Measurements from ENCODE around the gene DLX4. TPM values are rescaled to one million over a fixed set of nuclear protein-coding genes. Genes with fewer than 3 reads are reported as not detected.

DLX4 gene
- total RNA-seq, 1 donor from 2014 or later = 1.2 TPM

DNA sequence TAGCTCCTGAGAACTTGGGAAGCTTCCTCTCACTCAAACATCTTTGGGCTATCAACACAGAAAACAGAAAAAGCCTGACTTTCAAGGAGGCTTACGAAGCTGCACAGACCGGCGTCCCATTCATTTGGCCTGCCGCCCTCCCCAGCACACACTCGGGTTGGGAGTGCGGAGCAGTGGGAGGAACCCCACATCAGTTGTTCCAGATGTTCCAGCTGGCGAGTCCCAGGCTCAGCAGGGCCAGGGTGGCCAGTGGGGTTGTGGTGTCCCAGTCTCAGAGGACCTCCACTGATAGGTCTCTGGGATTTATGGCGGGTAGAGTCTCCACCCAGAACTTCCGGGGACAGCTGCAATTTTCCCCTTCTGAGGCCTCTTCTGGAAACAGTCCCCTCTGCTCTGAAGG, 43.1 kb upstream of the DLX4 start:
- no peaks in the 10 kb centered on the region for H3K27me3 ChIP-seq
- H3K4me1 ChIP-seq = peaks cover 6% of the 10 kb centered on the region
- H3K27ac ChIP-seq = no peak overlapping the region
- TF ChIP-seq, protein P1, sequence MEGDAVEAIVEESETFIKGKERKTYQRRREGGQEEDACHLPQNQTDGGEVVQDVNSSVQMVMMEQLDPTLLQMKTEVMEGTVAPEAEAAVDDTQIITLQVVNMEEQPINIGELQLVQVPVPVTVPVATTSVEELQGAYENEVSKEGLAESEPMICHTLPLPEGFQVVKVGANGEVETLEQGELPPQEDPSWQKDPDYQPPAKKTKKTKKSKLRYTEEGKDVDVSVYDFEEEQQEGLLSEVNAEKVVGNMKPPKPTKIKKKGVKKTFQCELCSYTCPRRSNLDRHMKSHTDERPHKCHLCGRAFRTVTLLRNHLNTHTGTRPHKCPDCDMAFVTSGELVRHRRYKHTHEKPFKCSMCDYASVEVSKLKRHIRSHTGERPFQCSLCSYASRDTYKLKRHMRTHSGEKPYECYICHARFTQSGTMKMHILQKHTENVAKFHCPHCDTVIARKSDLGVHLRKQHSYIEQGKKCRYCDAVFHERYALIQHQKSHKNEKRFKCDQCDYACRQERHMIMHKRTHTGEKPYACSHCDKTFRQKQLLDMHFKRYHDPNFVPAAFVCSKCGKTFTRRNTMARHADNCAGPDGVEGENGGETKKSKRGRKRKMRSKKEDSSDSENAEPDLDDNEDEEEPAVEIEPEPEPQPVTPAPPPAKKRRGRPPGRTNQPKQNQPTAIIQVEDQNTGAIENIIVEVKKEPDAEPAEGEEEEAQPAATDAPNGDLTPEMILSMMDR (IDR thresholded peaks at IDR 0.05) = no peak
- TF ChIP-seq POLR2A (IDR thresholded peaks at IDR 0.05) (no peak), POLR2AphosphoS5 (IDR thresholded peaks at IDR 0.05; ENCODE audit: insufficient read depth in 1 of 2, low read depth in 1 of 2) (no peak)
- H3K36me3 ChIP-seq = no peaks in the 10 kb centered on the region
- intact Hi-C loops (cut with DNase I) = no loop called here
- no peaks in the 10 kb centered on the region for H3K9me3 ChIP-seq
- no peak for DNase-seq (ENCODE audit: extremely low spot score in 2 of 2)
- no peak overlapping the region for H3K4me3 ChIP-seq

DNA sequence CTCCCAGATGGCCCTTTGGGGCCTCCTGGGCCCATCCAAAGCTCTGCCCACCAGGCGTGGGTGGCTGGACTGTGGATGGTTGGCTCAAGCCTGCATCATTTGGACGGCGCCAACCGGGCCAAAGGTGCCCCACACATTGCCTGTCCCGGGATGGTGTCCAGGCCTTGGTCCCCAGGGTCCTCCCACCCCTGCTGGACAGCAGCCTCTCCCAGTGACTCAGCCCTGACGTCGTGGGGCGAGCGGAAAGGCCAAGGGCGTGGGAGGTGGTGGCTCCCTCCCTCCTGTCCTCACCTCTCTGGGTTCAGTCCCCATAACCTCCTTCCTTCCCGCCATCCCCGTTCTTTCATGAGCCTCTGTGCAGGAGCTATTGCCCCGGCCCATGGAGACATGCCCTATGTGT, 42.1 kb upstream of the DLX4 start:
- Histone ChIP-seq H3K36me3 (no peaks in the 10 kb centered on the region), H3K4me3 (no peak overlapping the region), H3K27me3 (no peaks in the 10 kb centered on the region), H3K9me3 (no peaks in the 10 kb centered on the region), H3K4me1 (peaks cover 6% of the 10 kb centered on the region), H3K27ac (no peak overlapping the region)
- DNase-seq (ENCODE audit: extremely low spot score in 2 of 2) = no peak
- intact Hi-C loops (cut with DNase I) = no loop called here
- TF ChIP-seq POLR2AphosphoS5 (IDR thresholded peaks at IDR 0.05; ENCODE audit: insufficient read depth in 1 of 2, low read depth in 1 of 2) = no peak

DNA sequence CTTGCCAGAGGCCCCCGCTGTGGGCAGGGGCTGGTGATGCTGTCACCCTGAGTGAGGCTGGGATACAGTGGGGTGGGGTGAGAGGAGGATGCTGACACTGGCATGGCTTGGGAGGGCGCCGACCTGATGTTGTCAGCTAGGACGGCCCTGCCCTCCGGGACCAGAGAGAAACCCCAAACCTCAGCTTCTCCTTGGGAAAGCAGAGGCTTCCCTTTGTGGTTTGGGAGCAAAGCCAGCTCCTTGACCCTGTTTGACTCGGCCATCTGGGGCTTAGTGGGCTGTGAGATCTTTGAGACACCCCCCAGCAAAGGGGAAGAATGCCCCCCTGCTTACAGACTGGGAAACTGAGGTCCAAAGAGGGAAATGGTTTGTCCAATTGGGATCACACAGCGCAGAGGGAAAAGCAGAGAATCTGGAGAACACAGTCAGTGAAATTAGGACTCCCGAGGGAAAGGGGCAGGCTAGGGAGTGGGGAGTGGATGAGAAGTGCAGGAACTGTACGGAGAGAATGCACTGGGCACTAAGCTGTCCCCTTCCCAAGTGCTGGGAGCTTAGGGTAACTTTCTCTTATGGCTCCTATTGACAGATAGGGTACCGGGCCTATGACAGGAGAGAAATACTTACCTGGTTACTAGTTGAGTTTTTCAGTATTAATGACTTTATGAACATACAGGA, 40.7 kb upstream of the DLX4 start:
- Histone ChIP-seq H3K9me3 (no peaks in the 10 kb centered on the region), H3K27me3 (no peaks in the 10 kb centered on the region), H3K4me1 (peaks cover 6% of the 10 kb centered on the region), H3K27ac (no peak overlapping the region), H3K4me3 (no peak overlapping the region), H3K36me3 (no peaks in the 10 kb centered on the region)
- intact Hi-C loops (cut with DNase I) = no loop called here
- no peak for DNase-seq (ENCODE audit: extremely low spot score in 2 of 2)
- TF ChIP-seq, protein P1 (IDR thresholded peaks at IDR 0.05) = no peak
- no peak for TF ChIP-seq POLR2AphosphoS5 (IDR thresholded peaks at IDR 0.05; ENCODE audit: insufficient read depth in 1 of 2, low read depth in 1 of 2)
- no peak for TF ChIP-seq POLR2A (IDR thresholded peaks at IDR 0.05)

DNA sequence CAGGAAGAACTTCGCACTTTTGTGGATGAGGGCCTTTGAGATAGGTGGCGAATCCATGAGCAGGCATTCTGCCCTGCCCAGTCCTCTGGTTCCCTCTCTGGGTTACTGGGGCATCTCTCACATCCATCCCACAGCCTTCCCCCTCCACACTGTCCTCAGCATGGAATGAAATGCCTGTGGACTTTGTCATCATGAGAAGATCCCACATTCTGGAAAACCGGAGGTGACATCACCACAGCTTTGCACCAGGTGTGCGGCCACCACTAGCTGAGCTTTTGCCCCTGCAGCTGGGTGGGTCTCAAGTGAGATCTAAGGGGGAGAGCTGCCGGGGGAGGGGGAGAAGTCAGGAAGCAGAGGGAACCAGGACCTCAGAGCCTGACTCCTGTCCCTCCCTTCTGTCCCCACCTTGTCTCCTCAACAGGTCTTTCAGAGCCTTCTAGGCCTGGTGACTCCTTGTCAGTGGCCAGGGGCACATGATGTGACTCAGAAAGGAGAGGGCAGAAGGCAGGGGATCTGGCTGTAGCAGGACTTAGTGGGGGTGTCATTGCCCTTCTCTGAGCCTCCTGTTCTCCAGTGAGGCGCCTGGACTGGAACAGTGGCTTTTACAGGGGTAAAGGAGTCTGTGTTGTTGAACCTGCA, 40.0 kb upstream of the DLX4 start:
- Histone ChIP-seq H3K36me3 (no peaks in the 10 kb centered on the region), H3K4me3 (no peak overlapping the region), H3K9me3 (no peaks in the 10 kb centered on the region), H3K27ac (no peak overlapping the region), H3K27me3 (no peaks in the 10 kb centered on the region), H3K4me1 (peaks cover 6% of the 10 kb centered on the region)
- DNase-seq (ENCODE audit: extremely low spot score in 2 of 2) = no peak
- intact Hi-C loops (cut with DNase I) = no loop called here
- TF ChIP-seq, protein P1 (IDR thresholded peaks at IDR 0.05) = no peak
- TF ChIP-seq POLR2A (IDR thresholded peaks at IDR 0.05) (no peak), POLR2AphosphoS5 (IDR thresholded peaks at IDR 0.05; ENCODE audit: insufficient read depth in 1 of 2, low read depth in 1 of 2) (no peak)

DNA sequence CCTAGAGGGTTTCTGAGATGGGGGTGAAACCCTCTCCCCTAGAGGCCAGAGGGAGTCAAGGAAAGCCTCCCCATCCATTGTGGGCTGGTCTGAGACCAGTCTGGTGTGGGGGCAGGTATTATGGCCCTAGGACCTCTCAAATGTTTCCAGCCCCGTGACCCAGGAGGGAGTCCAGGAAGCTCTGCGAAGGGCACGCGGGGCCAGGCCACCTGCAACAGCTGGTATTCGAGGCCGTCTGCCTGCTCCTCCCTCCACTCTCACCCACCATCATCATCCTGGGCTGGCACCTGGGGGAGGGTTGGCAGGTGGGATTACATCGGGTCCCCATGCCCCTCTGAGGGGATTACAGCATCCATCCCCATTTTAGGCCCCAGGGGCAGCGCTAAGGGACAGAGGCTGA, 38.1 kb upstream of the DLX4 start:
- Histone ChIP-seq H3K36me3 (no peaks in the 10 kb centered on the region), H3K4me3 (no peak overlapping the region), H3K4me1 (peaks cover 6% of the 10 kb centered on the region), H3K9me3 (no peaks in the 10 kb centered on the region), H3K27ac (no peak overlapping the region), H3K27me3 (no peaks in the 10 kb centered on the region)
- no peak for DNase-seq (ENCODE audit: extremely low spot score in 2 of 2)
- intact Hi-C loops (cut with DNase I) = no loop called here
- TF ChIP-seq, protein P1 (IDR thresholded peaks at IDR 0.05) = no peak
- TF ChIP-seq POLR2A (IDR thresholded peaks at IDR 0.05) = no peak
- TF ChIP-seq POLR2AphosphoS5 (IDR thresholded peaks at IDR 0.05; ENCODE audit: insufficient read depth in 1 of 2, low read depth in 1 of 2) = no peak

All from vagina (tissue), 2 donors.